Mucosa of descending colon (tissue), 3 donors: ENCODE data around the gene ITIH5. TPM values are rescaled to one million over a fixed set of nuclear protein-coding genes. Genes with fewer than 3 reads are reported as not detected.
A peak's percentile ranks its signal among the peaks of the same experiment; 100 is the strongest.
"Not testable (repeated sequence)": the region's sequence is repeated elsewhere in the genome, so short reads cannot be mapped to it uniquely, and the experiment has no call there.

ENCODE experiments used
- ATAC-seq: fragments of 200-7000 bp; cut with Tn5 transposase; one replicate; pipeline ENCODE4 v1.9.1; 2020; ENCODE audit warnings: mild to moderate bottlenecking, moderate library complexity
- DNase-seq, 3 donors: peaks; one replicate each; pipeline ENCODE4 v3.0.0-alpha.2; 2020
- H3K36me3 ChIP-seq: fragments of 200-600 bp; one replicate; pipeline ENCODE4 v1.8.0; 2021; ENCODE audit warnings: low read depth, mild to moderate bottlenecking
- H3K4me1 ChIP-seq: fragments of 200-600 bp; one replicate; pipeline ENCODE4 v1.8.0; 2021; ENCODE audit warnings: low read depth, mild to moderate bottlenecking
- H3K4me3 ChIP-seq: fragments of 200-600 bp; one replicate; pipeline ENCODE4 v1.8.0; 2021; ENCODE audit warnings: mild to moderate bottlenecking
- H3K9me3 ChIP-seq: fragments of 200-600 bp; one replicate; pipeline ENCODE4 v1.8.0; 2021; ENCODE audit warnings: mild to moderate bottlenecking
- CTCF ChIP-seq: fragments of 200-600 bp; IDR thresholded peaks from one replicate; pipeline ENCODE4 v1.8.0; 2022; ENCODE audit warnings: antibody characterized with exemption, mild to moderate bottlenecking
- intact Hi-C, 2 donors: fragments of 100-400 bp; cut with DNase I in 1 of 2; cut with micrococcal nuclease in 1 of 2; formaldehyde crosslinking; loops; one replicate each; pipeline versions ENCODE4 v1.11.0 to v1.11.1; 2022; cut with DNase I, micrococcal nuclease
- total RNA-seq, 3 donors: library from RNA; stranded (reverse); fragmentation: NEBNext Ultra II Directional in 2 of 3; extraction: Animal tissue kit (Norgen Biotek cat#: 25700) in 2 of 3; gene quantifications; one replicate each; pipeline versions ENCODE4 v1.2.1 to v1.2.4, GENCODE V29; 2021 to 2023
- donor health status: DM: no; HTN: no; CAD: no; lungs with moderate emphysema.
- donor health status: DM: no; HTN: no; CAD: no.
- donor health status: DM: no; HTN: yes; CAD: no.

The ITIH5 gene
- total RNA-seq, 3 donors from 2014 or later: 5.0 to 46.6 (median 8.1) TPM

- no peaks in the 10 kb centered on the region for H3K4me1 ChIP-seq
- DNase-seq: no peak
- ATAC-seq: no peak
- H3K4me3 ChIP-seq: no peak overlapping the region
- no peak for TF ChIP-seq CTCF
- no peaks in the 10 kb centered on the region for H3K36me3 ChIP-seq
- peaks cover 3% of the 10 kb centered on the region for H3K9me3 ChIP-seq
- intact Hi-C loops: loop anchor here (5.0 kb wide), 2 partner anchors 162 to 167 kb away; no protein-coding TSS in a partner anchor
Observed at GRCh38 chr10:7689591-7689990, 22.8 kb upstream of the ITIH5 start.

- DNase-seq (peak; percentile 65 to 88 (median 73)), ATAC-seq (peak; percentile 95)
- Histone ChIP-seq H3K4me3 (no peak overlapping the region), H3K4me1 (no peaks in the 10 kb centered on the region), H3K9me3 (peaks cover 1% of the 10 kb centered on the region), H3K36me3 (no peaks in the 10 kb centered on the region)
- peak; percentile 64 for TF ChIP-seq CTCF
- intact Hi-C loops: loop anchor here (5.0 kb wide), 2 partner anchors 160 to 165 kb away; no protein-coding TSS in a partner anchor
Observed at GRCh38 chr10:7687228-7687907, 20.6 kb upstream of the ITIH5 start.

DNA sequence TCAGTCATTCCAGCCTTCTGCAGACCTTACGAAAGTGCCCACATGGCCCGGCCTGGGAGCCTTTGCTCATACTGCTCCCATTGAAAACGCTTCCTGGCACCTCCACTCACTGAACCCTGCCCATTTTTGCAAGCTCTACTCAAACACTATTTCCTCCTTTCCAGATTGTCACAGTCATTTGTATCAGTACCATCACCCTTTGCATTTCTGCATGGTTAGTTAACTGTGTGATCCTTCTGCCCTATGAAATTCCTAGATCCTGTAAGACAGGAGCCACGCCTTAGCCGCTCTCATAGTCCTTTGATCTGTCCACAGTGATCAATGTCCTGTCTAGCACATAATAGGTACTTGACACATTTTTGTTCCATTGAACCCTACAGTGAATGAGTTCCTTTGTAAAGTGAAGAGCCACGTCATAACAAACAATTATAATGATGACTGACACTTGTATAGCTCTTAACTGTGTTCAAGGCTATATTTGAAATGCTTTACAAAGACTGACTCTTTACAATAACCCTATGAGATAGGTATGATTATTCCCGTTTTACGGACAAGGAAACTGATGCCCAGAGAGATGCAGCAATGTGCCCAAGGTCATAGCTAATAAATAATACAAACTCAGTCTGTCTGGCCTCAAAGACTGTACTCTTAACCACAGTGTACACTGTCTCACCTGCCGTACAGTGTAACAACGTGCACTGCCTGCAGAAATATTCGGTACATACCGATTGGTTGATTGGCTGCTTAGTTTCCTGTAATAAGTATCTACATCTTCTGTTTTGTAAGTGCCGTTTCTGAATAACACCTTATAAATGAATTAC is 19.8 kb upstream of the ITIH5 start:
- no peaks in the 10 kb centered on the region for H3K36me3 ChIP-seq
- H3K9me3 ChIP-seq: no peaks in the 10 kb centered on the region
- intact Hi-C loops: loop anchor here (5.0 kb wide), 2 partner anchors 159 to 164 kb away; no protein-coding TSS in a partner anchor
- H3K4me1 ChIP-seq: no peaks in the 10 kb centered on the region
- DNase-seq (no peak), ATAC-seq (no peak)
- H3K4me3 ChIP-seq: no peak overlapping the region
- TF ChIP-seq CTCF: no peak

GRCh38 chr10:7680078-7680477 is 13.3 kb upstream of the ITIH5 start:
- intact Hi-C loops, DNase-seq: not testable (repeated sequence)

GRCh38 chr10:7679256-7679655 is 12.5 kb upstream of the ITIH5 start:
- Histone ChIP-seq H3K4me1 (no peaks in the 10 kb centered on the region), H3K9me3 (no peaks in the 10 kb centered on the region), H3K36me3 (no peaks in the 10 kb centered on the region), H3K4me3 (no peak overlapping the region)
- no peak for TF ChIP-seq CTCF
- DNase-seq (no peak), ATAC-seq (no peak)
- intact Hi-C loops: no loop called here

More at GRCh38 chr10:7680078-7680477, 13.3 kb upstream of the ITIH5 start:
- not testable (repeated sequence) for H3K4me3 ChIP-seq, H3K9me3 ChIP-seq, H3K36me3 ChIP-seq, H3K4me1 ChIP-seq, ATAC-seq
